HEK293T (cell line): ENCODE results near the gene LRFN5.

Experiments used
- ARNT ChIP-seq: fragments of 450-650 bp; IDR thresholded peaks from 2 replicates; pipeline ENCODE4 v1.6.1; 2017; ENCODE audit warnings: mild to moderate bottlenecking
- CTBP1 ChIP-seq: fragments of 450-650 bp; IDR thresholded peaks from 2 replicates; pipeline ENCODE4 v1.6.1; 2016; ENCODE audit warnings: borderline replicate concordance
- FOXA1 ChIP-seq: fragments of 450-650 bp; IDR thresholded peaks from 2 replicates; pipeline ENCODE4 v1.6.1; 2016; ENCODE audit warnings: mild to moderate bottlenecking
- FOXM1 ChIP-seq: fragments of 450-650 bp; IDR thresholded peaks from 2 replicates; pipeline ENCODE4 v1.6.1; 2017; ENCODE audit warnings: mild to moderate bottlenecking, borderline replicate concordance
- HDGF ChIP-seq: fragments of 450-650 bp; IDR thresholded peaks from 2 replicates; pipeline ENCODE4 v1.6.1; 2017; ENCODE audit warnings: antibody characterized with exemption, borderline replicate concordance
- LEF1 ChIP-seq: fragments of 450-650 bp; IDR thresholded peaks from 2 replicates; pipeline ENCODE4 v1.6.1; 2017; ENCODE audit warnings: mild to moderate bottlenecking, borderline replicate concordance
- SUZ12 ChIP-seq: fragments of 450-650 bp; IDR thresholded peaks from 2 replicates; pipeline ENCODE4 v1.6.1; 2016; ENCODE audit warnings: mild to moderate bottlenecking
- TF ChIP-seq, protein P1 (sequence below): fragments of 450-650 bp; IDR thresholded peaks from 2 replicates; pipeline ENCODE4 v1.6.1; 2016

DNA sequence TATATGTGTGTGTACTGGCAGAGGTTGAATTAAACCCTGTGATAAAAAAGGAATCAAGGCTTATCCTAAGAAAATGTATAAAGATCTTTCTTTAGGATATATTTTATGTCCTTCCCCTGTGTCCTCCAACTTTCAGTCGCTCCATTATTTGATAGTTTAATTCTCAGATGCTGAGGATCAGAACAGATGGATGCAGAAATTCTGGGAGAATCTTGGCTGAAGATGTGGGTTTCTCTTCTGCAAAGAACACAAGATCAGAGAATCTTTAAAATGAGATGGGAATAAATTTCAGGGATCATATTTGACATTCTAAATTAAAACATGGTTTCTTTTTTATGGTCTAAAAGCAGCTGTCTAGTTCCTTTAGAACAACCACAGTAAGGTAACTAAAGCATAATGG, 37.9 kb downstream of the LRFN5 start:
- TF ChIP-seq FOXA1 (no peak), SUZ12 (no peak), FOXM1 (no peak), HDGF (no peak), ARNT (no peak), CTBP1 (no peak), LEF1 (no peak)
- TF ChIP-seq, protein P1, sequence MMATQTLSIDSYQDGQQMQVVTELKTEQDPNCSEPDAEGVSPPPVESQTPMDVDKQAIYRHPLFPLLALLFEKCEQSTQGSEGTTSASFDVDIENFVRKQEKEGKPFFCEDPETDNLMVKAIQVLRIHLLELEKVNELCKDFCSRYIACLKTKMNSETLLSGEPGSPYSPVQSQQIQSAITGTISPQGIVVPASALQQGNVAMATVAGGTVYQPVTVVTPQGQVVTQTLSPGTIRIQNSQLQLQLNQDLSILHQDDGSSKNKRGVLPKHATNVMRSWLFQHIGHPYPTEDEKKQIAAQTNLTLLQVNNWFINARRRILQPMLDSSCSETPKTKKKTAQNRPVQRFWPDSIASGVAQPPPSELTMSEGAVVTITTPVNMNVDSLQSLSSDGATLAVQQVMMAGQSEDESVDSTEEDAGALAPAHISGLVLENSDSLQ, result no peak
